ENCODE measurements around the gene CDH16. TPM values are rescaled to one million over a fixed set of nuclear protein-coding genes. Genes with fewer than 3 reads are reported as not detected.
A peak's percentile ranks its signal among the peaks of the same experiment; 100 is the strongest.
"Not testable (repeated sequence)": the region's sequence is repeated elsewhere in the genome, so short reads cannot be mapped to it uniquely, and the experiment has no call there.

Gene CDH16
- total and polyA plus RNA-seq, 11 donors, result 0.08 to 1.6 (median 0.17) TPM; not detected in 5

DNA sequence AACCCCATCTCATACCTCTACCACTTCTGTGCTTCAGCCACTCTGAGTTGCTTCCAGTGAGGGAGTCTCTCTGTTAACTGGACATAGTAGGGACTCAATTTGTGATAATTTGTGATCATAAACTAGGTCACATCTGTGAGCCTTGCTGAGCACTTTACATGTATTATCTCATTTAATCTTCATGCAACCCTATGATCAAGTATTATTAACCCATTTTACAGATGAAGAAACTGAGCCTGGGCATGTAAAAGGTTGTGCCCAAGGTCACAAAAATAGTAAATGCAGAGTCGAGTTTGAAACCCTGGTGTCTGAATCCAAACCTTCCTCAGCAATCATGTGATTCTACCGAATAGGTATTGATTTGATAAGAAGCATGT lies 19.8 kb downstream of the CDH16 start:
- Histone ChIP-seq H3K27me3 (no peaks in the 10 kb centered on the region), H3K9me3 (no peaks in the 10 kb centered on the region), H3K4me1 (peaks cover 0 to 60% (median 39%) of the 10 kb centered on the region in 12 donors), H3K36me3 (no peaks in the 10 kb centered on the region), H3K27ac (peak overlapping the region; percentile 78 to 100 (median 96)), H3K4me3 (no peak overlapping the region)
- intact Hi-C loops (cut with DNase I), result loop anchor here in 6 of 10 donors (5.0 to 10.0 kb wide), 5 partner anchors 33 to 256 kb away; partner anchors contain the start of genes B3GNT9 (in 4 of the 6), FBXL8 (in 4 of the 6), TRADD (in 4 of the 6) and CES2 (in 1 of the 6)
- no peak for ATAC-seq
- no peak for DNase-seq
- TF ChIP-seq POLR2A (IDR thresholded peaks at IDR 0.05), result no peak
- TF ChIP-seq, protein P1, sequence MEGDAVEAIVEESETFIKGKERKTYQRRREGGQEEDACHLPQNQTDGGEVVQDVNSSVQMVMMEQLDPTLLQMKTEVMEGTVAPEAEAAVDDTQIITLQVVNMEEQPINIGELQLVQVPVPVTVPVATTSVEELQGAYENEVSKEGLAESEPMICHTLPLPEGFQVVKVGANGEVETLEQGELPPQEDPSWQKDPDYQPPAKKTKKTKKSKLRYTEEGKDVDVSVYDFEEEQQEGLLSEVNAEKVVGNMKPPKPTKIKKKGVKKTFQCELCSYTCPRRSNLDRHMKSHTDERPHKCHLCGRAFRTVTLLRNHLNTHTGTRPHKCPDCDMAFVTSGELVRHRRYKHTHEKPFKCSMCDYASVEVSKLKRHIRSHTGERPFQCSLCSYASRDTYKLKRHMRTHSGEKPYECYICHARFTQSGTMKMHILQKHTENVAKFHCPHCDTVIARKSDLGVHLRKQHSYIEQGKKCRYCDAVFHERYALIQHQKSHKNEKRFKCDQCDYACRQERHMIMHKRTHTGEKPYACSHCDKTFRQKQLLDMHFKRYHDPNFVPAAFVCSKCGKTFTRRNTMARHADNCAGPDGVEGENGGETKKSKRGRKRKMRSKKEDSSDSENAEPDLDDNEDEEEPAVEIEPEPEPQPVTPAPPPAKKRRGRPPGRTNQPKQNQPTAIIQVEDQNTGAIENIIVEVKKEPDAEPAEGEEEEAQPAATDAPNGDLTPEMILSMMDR (IDR thresholded peaks at IDR 0.05), result no peak
- WGBS, 4 donors, result 78 to 91% (median 84%) methylated on average over 2 of the region's 2 CpGs

DNA sequence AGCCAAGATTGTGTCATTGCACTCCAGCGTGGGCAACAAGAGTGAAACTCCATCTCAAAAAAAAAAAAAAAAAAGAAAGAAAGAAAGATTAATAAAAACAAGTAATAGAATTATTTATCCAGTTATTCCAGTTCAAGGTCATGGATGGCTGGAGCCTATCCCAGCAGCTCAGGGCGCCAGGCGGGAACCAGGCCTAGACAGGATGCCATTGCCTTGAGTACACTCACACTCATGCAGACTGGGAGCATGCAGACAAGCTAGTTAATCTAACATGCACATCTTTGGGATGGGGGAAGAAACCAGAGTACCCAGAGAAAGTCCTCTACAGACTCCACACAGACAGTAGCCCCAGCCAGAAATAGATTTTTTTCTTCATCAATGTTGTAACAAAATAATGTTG lies 20.5 kb downstream of the CDH16 start:
- H3K27me3 ChIP-seq, result no peaks in the 10 kb centered on the region
- ATAC-seq, result no peak
- H3K9me3 ChIP-seq, result no peaks in the 10 kb centered on the region
- peak in 3 of 5 donors; percentile 50 to 57 (median 57) for DNase-seq
- no peak overlapping the region for H3K4me3 ChIP-seq
- peaks cover 0 to 53% (median 35%) of the 10 kb centered on the region in 12 donors for H3K4me1 ChIP-seq
- no peaks in the 10 kb centered on the region for H3K36me3 ChIP-seq
- WGBS, 4 donors, result 62 to 63% (median 63%) methylated on average over 3 of the region's 3 CpGs
- peak overlapping the region in 9 of 12 donors; percentile 84 to 100 (median 96) for H3K27ac ChIP-seq
- TF ChIP-seq, protein P1 (IDR thresholded peaks at IDR 0.05), result no peak
- TF ChIP-seq POLR2A (IDR thresholded peaks at IDR 0.05), result no peak
- intact Hi-C loops (cut with DNase I), result loop anchor here in 6 of 10 donors (5.0 to 10.0 kb wide), 5 partner anchors 34 to 257 kb away; partner anchors contain the start of genes B3GNT9 (in 4 of the 6), FBXL8 (in 4 of the 6), TRADD (in 4 of the 6) and CES2 (in 1 of the 6)

DNA sequence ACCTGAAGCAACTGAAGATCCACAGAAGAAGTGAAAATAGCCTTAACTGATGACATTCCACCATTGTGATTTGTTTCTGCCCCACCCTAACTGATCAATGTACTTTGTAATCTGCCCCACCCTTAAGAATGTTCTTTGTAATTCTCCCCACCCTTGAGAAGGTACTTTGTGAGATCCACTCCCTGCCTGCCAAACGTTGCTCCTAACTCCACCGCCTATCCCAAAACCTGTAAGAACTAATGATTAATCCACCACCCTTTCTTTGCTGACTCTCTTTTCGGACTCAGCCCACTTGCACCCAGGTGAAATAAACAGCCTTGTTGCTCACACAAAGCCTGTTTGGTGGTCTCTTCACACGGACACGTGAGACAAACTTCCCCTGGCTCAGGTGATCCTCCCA lies 22.0 kb downstream of the CDH16 start:
- H3K27me3 ChIP-seq, H3K9me3 ChIP-seq, H3K4me3 ChIP-seq, H3K27ac ChIP-seq, H3K36me3 ChIP-seq, DNase-seq, ATAC-seq: not testable (repeated sequence)
- H3K4me1 ChIP-seq, result peaks cover 0 to 43% (median 30%) of the 10 kb centered on the region in 12 donors
- WGBS, 4 donors, result 78 to 89% (median 82%) methylated on average over 5 of the region's 5 CpGs
- intact Hi-C loops (cut with DNase I), result loop anchor here in 6 of 10 donors (1.0 to 10.0 kb wide), 6 partner anchors 33 to 258 kb away; partner anchors contain the start of genes B3GNT9 (in 4 of the 6), FBXL8 (in 4 of the 6), TRADD (in 4 of the 6) and CES2 (in 1 of the 6)

DNA sequence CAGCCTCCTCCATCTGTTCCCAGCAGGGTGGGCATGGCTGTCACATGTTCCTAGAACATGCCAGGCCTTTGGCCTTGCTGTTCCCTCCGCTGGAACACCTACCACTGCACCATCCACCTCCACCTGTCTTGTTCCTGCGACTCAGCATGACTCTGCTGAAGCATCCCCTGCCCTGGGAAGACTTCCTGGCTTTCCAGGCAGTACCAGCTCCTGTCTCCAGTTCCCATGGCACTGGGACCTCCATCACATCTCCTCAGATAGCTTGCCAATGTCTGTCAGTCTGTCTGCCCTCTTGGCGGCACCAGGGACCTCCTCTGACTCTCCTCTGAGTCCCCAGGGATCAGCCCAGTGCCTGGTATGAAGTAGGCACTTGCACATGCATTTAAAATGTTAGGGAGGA lies 22.7 kb downstream of the CDH16 start:
- no peaks in the 10 kb centered on the region for H3K9me3 ChIP-seq
- peaks cover 0 to 36% (median 25%) of the 10 kb centered on the region in 12 donors for H3K4me1 ChIP-seq
- ATAC-seq (no peak), DNase-seq (no peak)
- 90 to 95% (median 93%) methylated on average over 3 of the region's 3 CpGs for WGBS, 4 donors
- no peak overlapping the region for H3K4me3 ChIP-seq
- TF ChIP-seq POLR2A (IDR thresholded peaks at IDR 0.05), result no peak
- TF ChIP-seq, protein P1 (IDR thresholded peaks at IDR 0.05), result no peak
- peaks cover 0 to 4% (median 0%) of the 10 kb centered on the region in 9 donors for H3K36me3 ChIP-seq
- intact Hi-C loops (cut with DNase I), result loop anchor here in 6 of 10 donors (2.0 to 10.0 kb wide), 6 partner anchors 36 to 259 kb away; partner anchors contain the start of genes B3GNT9 (in 4 of the 6), FBXL8 (in 4 of the 6), TRADD (in 4 of the 6) and CES2 (in 1 of the 6)
- peak overlapping the region in 1 of 12 donors; percentile 67 for H3K27ac ChIP-seq
- H3K27me3 ChIP-seq, result no peaks in the 10 kb centered on the region

All from heart left ventricle (tissue), 16 donors.